ENCODE data around the gene BOC.

DNA sequence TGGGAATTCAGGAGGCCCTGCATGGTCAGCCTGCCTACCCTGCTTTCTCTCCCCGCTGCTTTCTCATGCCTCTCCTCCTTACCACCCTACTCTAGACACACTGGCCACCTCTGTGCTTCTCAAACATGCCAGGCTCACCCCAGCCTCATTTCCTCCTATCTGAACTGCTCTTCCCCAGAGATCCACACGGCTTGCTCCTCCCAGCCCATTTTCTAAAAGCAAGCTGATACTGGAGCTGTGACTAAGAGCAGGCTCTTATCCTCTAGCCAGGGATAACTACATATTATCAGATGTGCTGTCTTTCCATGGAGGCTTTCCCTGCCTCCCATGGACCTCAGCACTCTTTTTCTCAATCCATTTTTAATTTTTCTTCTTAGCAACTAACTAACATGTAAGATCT, 85.9 kb downstream of the BOC start:
- TF ChIP-seq, protein P1, sequence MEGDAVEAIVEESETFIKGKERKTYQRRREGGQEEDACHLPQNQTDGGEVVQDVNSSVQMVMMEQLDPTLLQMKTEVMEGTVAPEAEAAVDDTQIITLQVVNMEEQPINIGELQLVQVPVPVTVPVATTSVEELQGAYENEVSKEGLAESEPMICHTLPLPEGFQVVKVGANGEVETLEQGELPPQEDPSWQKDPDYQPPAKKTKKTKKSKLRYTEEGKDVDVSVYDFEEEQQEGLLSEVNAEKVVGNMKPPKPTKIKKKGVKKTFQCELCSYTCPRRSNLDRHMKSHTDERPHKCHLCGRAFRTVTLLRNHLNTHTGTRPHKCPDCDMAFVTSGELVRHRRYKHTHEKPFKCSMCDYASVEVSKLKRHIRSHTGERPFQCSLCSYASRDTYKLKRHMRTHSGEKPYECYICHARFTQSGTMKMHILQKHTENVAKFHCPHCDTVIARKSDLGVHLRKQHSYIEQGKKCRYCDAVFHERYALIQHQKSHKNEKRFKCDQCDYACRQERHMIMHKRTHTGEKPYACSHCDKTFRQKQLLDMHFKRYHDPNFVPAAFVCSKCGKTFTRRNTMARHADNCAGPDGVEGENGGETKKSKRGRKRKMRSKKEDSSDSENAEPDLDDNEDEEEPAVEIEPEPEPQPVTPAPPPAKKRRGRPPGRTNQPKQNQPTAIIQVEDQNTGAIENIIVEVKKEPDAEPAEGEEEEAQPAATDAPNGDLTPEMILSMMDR (IDR thresholded peaks at IDR 0.05; ENCODE audit: control extremely low read depth in 1 of 3, insufficient read depth in 1 of 3, low read depth in 1 of 3, low read length in 3 of 3), result no peak
- no peak for TF ChIP-seq CHD1 (IDR thresholded peaks at IDR 0.05; ENCODE audit: low read depth, low read length)
- no peak for TF ChIP-seq CBX8 (IDR thresholded peaks at IDR 0.05; ENCODE audit: borderline replicate concordance, low read depth, low read length)
- no peak for TF ChIP-seq HDAC2 (IDR thresholded peaks at IDR 0.05; ENCODE audit: borderline replicate concordance in 1 of 2, low read depth in 2 of 2, low read length in 2 of 2)
- TF ChIP-seq EP300 (IDR thresholded peaks at IDR 0.05; ENCODE audit: borderline replicate concordance in 1 of 2, low read depth in 2 of 2, low read length in 2 of 2), result no peak
- no peak for TF ChIP-seq EZH2 (IDR thresholded peaks at IDR 0.05; ENCODE audit: low read depth, low read length, severe bottlenecking)
- no peak for TF ChIP-seq GABPA (IDR thresholded peaks at IDR 0.05; ENCODE audit: borderline replicate concordance, insufficient read depth, low read length)
- TF ChIP-seq YY1 (IDR thresholded peaks at IDR 0.05; ENCODE audit: low read depth, low read length), result no peak
- no peak for TF ChIP-seq JUN (IDR thresholded peaks at IDR 0.05; ENCODE audit: low read depth, low read length)
- TF ChIP-seq RAD21 (IDR thresholded peaks at IDR 0.05 in 1 of 2, conservative IDR thresholded peaks at IDR 0.05 in 1 of 2; ENCODE audit: low read depth in 2 of 2, low read length in 2 of 2), result no peak
- TF ChIP-seq JUND (IDR thresholded peaks at IDR 0.05; ENCODE audit: low read length), result no peak
- TF ChIP-seq BRCA1 (IDR thresholded peaks at IDR 0.05; ENCODE audit: low read depth, low read length), result no peak
